GM21737 (cell line): ENCODE results near the gene NPAS3.

Experiments used
- ATAC-seq: cut with Tn5 transposase; IDR thresholded peaks from one replicate; pipeline ENCODE4 v1.9.1; 2021; ENCODE audit warnings: mild to moderate bottlenecking, moderate library complexity; ENCODE audit not compliant: unreplicated experiment

NPAS3 gene

DNA sequence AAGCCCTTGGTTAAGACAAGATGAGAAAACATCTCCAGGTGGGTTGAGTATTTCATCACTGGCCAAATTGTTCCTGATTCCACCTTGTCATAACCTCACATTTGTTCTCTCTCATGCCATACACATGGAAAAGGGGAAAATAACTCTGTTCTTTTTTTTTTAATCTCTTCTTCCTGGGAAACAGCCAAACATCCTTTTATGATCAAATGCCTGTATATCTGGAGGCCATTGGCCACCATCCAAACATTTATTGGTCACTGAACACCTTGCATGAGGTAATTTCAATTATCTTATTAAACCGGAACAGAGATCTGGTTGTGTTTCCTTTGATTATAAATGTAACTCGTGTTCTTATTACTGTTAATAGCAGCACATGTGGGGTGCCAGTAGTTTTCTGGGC lies 469.6 kb downstream of the NPAS3 start:
- ATAC-seq, result no peak

DNA sequence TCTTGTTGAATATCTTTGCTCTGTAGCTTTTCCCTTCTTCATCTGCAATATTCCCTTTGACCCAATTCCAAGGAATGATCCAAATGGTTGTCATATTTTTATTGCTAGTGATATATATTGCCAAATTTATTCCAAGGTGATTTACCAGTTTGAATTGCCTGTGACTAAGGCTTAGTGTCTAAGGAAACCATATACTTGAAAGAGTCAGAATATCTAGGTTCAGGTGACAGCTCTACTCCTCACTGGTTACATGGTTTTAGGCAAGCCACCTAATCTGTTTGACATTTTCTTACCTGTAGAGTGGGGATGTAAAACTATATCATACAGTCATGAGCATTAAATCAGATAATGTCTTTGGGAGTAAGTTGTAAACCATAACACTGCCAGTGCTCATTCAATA lies 473.8 kb downstream of the NPAS3 start:
- no peak for ATAC-seq

- ATAC-seq, result no peak
Observed at GRCh38 chr14:33413381-33413780, 474.7 kb downstream of the NPAS3 start.

DNA sequence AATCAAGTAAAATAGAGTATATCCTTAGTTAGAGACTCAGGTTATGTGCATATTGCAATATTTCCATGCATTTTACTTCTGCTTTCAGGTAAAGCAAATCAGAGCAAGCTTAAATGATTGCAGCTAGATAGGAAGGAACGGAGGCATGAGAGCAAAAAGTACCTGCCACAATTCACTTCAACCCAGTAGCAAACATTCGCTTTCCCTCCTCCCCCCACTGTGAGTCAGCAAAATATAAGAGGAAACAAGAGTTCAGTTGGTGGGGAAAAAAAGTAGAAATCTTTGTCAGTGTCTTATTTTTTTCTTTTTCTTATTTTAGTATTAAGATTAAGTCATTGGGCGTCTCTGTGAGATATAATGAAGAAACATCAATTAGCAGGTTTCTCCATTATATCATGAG lies 475.4 kb downstream of the NPAS3 start:
- no peak for ATAC-seq

DNA sequence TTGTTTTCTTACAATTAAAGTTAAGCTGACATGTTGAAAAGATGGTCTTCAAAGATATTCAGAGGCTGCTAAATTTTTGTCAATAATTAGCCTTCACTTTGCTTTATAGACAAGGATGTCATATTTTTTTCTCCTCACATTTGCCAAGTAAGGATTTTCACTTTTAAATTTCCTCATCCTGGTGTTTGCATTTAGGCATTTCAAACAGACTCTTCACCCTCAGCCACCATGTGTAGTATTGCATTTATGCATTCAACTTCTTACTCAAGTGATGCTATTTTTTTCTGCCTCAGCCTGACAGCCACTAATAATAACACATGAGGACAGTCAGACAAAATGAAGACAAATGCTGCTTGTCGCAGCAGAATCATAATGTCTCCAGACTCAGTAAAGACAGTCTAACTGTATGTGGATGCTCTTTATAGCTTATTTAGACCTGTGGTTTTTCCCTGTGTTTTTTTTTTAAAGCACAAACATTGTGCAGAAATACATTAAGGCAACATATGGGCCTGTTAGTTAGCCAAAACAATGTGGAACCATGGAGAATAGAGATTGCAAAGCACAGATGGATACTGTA lies 481.5 kb downstream of the NPAS3 start:
- ATAC-seq, result no peak

DNA sequence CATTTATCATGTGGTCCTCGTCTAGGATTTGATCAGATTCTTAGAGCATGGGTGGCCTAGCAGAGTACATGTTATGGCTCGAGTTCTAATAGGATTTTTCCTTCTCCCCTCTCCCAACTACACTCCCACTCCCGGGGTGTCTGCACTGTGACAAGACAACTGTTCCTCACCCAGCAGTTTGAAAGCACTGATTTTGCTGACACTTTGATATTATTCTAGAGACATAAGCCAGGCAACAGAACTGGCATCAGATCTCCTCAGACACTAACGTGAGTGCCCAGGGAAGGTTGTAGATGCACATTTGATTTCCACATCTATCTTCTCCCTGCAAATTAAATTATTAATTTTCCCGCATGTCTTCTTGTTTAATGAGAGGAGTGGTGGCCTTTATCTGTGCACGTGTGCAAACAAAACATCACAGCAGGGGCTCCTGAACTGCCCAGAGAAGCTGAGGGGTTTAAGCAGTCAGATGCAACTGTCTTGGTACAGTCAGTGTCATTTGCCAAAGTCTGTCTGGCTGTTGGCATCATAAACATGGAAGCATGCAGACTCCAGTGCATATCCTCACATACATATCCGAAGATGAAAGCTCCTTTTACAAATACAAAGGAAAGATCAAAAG lies 491.8 kb downstream of the NPAS3 start:
- no peak for ATAC-seq

- no peak for ATAC-seq
Observed at GRCh38 chr14:33432407-33433023, 493.8 kb downstream of the NPAS3 start.

DNA sequence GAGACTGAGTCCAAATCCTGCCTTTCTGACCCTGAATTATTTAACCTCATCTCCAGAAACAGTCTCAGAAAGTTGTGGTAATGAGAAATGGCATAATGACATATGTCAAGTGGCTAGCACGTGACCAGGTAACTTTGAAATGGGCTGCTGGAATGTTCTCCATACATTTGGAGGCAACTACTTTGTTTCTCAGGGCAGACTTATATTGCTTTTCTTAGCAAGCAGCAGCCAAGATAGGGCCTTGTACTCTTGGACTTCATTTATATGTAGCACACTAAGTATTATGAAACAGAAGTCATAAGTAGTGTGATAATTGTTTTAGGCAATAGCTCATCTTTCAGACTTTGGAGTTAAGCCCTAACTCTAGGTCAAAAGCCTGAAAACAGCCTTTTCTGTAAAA lies 494.7 kb downstream of the NPAS3 start:
- ATAC-seq, result no peak

DNA sequence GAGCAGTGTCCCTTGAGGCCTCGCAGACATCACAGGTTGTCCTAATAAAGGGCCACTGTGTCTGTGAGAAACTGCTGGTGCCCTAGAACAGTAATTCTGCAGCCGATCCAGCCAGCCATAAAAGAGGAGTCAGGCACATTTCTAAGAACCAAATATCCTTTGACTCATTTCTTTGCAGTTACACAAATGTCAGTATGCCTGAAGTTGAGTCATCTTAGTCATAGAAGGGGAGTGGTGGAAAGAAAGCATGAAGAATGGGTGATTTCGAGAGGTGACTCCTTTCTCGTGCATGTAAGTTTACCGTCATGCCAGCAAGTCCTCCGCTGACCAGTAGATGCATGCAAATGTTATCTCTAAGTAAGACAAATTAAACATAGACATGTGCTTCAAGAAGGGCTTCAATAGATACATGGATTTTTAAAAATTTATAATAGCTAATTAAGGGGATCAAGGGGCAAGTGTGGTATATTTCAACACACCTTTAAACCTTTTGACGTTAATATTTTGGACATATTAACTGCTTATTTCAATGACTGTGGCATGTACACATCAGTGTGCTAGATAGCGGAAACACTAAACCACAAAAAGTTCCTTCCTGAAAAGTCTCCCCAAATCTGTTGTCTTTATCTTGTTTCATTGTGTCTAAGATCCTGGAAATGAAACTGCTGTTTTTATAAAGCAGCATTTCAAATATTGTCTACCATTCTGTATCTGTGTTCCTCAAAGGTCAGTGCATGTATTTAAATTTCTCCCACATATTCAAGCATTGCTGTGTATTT lies 497.4 kb downstream of the NPAS3 start:
- ATAC-seq, result no peak

DNA sequence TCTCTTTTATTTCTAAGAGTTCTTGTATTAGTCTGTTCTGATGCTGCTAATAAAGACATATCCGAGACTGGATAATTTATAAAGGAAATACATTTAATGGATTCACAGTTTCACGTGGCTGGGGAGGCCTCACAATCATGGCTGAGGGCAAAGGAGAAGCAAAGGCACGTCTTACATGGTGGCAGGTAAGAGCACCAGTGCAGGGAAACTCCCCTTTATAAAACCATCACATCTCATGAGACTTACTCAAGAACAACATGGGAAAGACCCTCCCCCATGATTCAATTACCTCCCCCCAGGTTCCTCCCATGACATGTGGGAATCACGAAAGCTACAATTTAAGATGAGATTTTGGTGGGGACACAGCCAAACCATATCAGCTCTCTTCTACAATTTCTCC lies 503.0 kb downstream of the NPAS3 start:
- no peak for ATAC-seq

GRCh38 chr14:33444136-33444535 lies 505.5 kb downstream of the NPAS3 start:
- ATAC-seq, result no peak

GRCh38 chr14:33449268-33449667 lies 510.6 kb downstream of the NPAS3 start:
- no peak for ATAC-seq

DNA sequence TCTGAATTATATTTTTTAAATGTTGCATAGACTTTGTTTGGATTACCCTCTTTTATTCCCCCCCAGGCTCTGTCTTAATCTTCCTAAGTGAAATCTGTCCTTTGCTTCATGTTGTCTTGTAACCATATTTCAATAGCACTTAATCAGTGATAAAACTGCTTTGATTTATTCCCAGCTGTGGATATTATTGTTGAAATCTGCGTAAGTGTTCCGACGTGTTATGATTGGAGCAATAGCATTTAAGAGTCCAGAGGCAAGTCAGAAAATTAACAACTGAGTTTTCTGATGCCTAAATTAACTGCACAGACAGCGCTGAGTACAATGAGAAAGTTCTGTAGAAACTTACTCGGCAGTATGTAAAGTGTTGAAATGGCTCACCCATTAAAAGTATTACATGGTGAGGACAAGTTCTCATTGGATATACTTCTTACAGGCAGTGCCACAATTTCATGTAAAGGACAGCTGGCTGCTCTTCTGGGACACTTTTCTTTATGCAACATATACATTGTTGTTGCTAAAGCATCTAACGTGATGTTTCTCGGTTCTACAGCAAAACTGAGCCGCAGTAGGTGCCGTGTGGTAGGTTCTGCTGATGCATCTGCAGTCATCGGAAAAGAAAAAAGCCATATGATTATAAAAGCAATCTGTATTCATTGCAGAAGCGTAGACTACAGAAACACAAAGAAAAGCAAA lies 511.2 kb downstream of the NPAS3 start:
- ATAC-seq, result no peak

GRCh38 chr14:33450416-33450815 lies 511.7 kb downstream of the NPAS3 start:
- ATAC-seq, result no peak

DNA sequence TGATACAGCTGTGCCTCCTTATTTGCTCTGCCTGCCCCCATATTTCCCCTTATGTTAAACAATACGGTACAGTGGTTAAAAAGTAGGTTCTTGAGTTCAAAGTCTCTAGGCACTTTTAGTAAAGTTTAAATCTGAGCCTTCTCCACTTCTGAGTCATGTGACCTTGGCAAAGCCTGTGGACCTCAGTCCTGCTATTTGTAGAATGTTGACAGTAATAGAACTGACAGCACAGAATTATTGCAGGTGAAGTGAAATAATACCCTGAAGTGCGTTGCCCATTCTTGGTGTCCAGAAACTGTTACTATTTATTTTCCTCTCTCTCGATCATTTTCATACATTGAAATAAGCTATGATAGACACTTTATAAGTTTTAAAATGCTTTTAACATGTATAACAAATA lies 512.5 kb downstream of the NPAS3 start:
- ATAC-seq, result no peak

GRCh38 chr14:33452995-33453394 lies 514.3 kb downstream of the NPAS3 start:
- ATAC-seq, result no peak

- no peak for ATAC-seq
Observed at GRCh38 chr14:33454022-33454595, 515.4 kb downstream of the NPAS3 start.

- no peak for ATAC-seq
Observed at GRCh38 chr14:33454707-33455106, 516.0 kb downstream of the NPAS3 start.

GRCh38 chr14:33455654-33456345 lies 517.1 kb downstream of the NPAS3 start:
- ATAC-seq, result no peak

DNA sequence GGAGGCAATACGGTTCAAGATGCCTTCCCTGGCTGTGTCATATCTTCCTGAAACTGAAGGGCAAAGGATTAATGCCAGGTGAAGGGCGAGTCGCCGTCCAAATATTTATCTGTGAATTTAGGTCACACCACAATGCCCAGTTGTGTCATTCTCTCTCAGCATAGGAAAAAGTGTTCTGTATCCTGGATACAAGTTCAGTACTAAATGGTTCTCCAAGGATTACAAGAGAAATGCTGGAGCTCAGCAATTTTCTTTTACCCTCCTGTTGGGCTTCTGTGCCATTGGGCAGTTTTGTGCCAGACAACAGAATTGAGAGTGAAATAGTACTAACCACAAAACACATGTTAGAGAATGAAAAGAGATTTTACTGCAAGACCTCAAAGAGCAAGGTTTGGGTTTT lies 518.3 kb downstream of the NPAS3 start:
- ATAC-seq, result no peak
